IMR-90 (cell line): ENCODE measurements around the gene KRTAP21-1. TPM values are rescaled to one million over a fixed set of nuclear protein-coding genes. Genes with fewer than 3 reads are reported as not detected.

Experiments
- ATAC-seq: fragments of 200-7000 bp; cut with Tn5 transposase; 2 replicates; pipeline ENCODE4 v1.9.1; 2020; ENCODE audit warnings: low read depth, mild to moderate bottlenecking, moderate library complexity
- BruUV-seq: library from RNA; stranded (reverse); fragments of 400-500 nt; replicated peaks from 2 replicates; lab custom pipeline; 2021; lab: Mats Ljungman, UMichigan
- CTCF ChIA-PET: fragments of 300-600 bp; formaldehyde crosslinking; extraction: SDS; loops from one replicate; lab custom pipeline; 2021; ENCODE audit warnings: antibody characterized with exemption; lab: Yijun Ruan, JAX
- POLR2A ChIA-PET: fragments of 300-600 bp; sonication (Branson Sonifier 250); formaldehyde crosslinking; loops from one replicate; lab custom pipeline; 2022; ENCODE audit warnings: antibody characterized with exemption; ENCODE audit not compliant: unreplicated experiment; lab: Charles Lee
- DNase-seq: peaks from one replicate; pipeline ENCODE4 v3.0.0; 2013
- H2AFZ ChIP-seq: replicated peaks from 2 replicates; pipeline ENCODE3; 2013; ENCODE audit warnings: low read length, mild to moderate bottlenecking; ENCODE audit not compliant: poor library complexity
- H2AK5ac ChIP-seq: 2 replicates; pipeline ENCODE4 v1.6.1; 2013; ENCODE audit warnings: low read depth, low read length, inconsistent platforms
- H2AK9ac ChIP-seq: replicated peaks from 2 replicates; pipeline ENCODE3; 2013; ENCODE audit warnings: mild to moderate bottlenecking, low read depth, low read length, moderate library complexity; ENCODE audit not compliant: poor library complexity
- H2BK120ac ChIP-seq: 2 replicates; pipeline ENCODE4 v1.6.1; 2013; ENCODE audit warnings: low read depth, low read length, inconsistent platforms
- H2BK15ac ChIP-seq: 3 replicates; pipeline ENCODE4 v1.6.1; 2013; ENCODE audit warnings: low read depth, low read length, inconsistent platforms
- H2BK20ac ChIP-seq: 2 replicates; pipeline ENCODE4 v1.6.1; 2013; ENCODE audit warnings: low read depth, mild to moderate bottlenecking, inconsistent platforms, low read length, moderate library complexity
- H2BK5ac ChIP-seq: 2 replicates; pipeline ENCODE4 v1.6.1; 2013; ENCODE audit warnings: mild to moderate bottlenecking, low read depth, low read length, inconsistent platforms; ENCODE audit not compliant: poor library complexity, severe bottlenecking
- H3K14ac ChIP-seq: replicated peaks from 2 replicates; pipeline ENCODE4 v1.6.1; 2013; ENCODE audit warnings: low read depth, low read length, inconsistent platforms
- H3K18ac ChIP-seq: 2 replicates; pipeline ENCODE4 v1.6.1; 2013; ENCODE audit warnings: low read depth, low read length, control low read depth
- H3K23ac ChIP-seq: 2 replicates; pipeline ENCODE4 v1.6.1; 2013; ENCODE audit warnings: low read depth, low read length, inconsistent platforms
- H3K27ac ChIP-seq: 2 replicates; pipeline ENCODE4 v1.5.1; 2013; ENCODE audit warnings: mild to moderate bottlenecking, control low read depth, low read length; ENCODE audit not compliant: insufficient read depth
- H3K27me3 ChIP-seq: 2 replicates; pipeline ENCODE4 v1.6.1; 2013; ENCODE audit warnings: low read length; ENCODE audit not compliant: control insufficient read depth, insufficient read depth
- H3K36me3 ChIP-seq: 2 replicates; pipeline ENCODE4 v1.6.1; 2013; ENCODE audit warnings: low read length, mixed read lengths; ENCODE audit not compliant: control insufficient read depth, insufficient read depth
- H3K4ac ChIP-seq: 2 replicates; pipeline ENCODE4 v1.6.1; 2013; ENCODE audit warnings: low read depth, low read length, inconsistent platforms
- H3K4me1 ChIP-seq: 2 replicates; pipeline ENCODE4 v1.6.1; 2013; ENCODE audit warnings: low read length, mixed read lengths; ENCODE audit not compliant: control insufficient read depth, insufficient read depth
- H3K4me2 ChIP-seq: 2 replicates; pipeline ENCODE4 v1.6.1; 2013; ENCODE audit warnings: low read depth, mild to moderate bottlenecking, control low read depth, low read length, moderate library complexity
- H3K4me3 ChIP-seq: 2 replicates; pipeline ENCODE4 v1.5.1; 2013; ENCODE audit warnings: low read depth, mild to moderate bottlenecking, control low read depth, low read length, moderate library complexity; ENCODE audit not compliant: insufficient read depth
- H3K56ac ChIP-seq: 2 replicates; pipeline ENCODE4 v1.6.1; 2013; ENCODE audit warnings: low read length, inconsistent platforms; ENCODE audit not compliant: insufficient read depth; ENCODE audit errors: extremely low read depth
- H3K79me1 ChIP-seq, 2 experiments: 2 replicates each; pipeline ENCODE4 v1.6.1; 2013; ENCODE audit warnings: low read length in 2 of 2, inconsistent platforms in 1 of 2, low read depth in 1 of 2
- H3K9ac ChIP-seq: 2 replicates; pipeline ENCODE4 v1.6.1; 2013; ENCODE audit warnings: low read depth, low read length, control low read depth
- H3K9me1 ChIP-seq: 2 replicates; pipeline ENCODE4 v1.6.1; 2013; ENCODE audit warnings: low read length, inconsistent platforms; ENCODE audit not compliant: insufficient read depth
- H3K9me3 ChIP-seq: 2 replicates; pipeline ENCODE4 v1.6.1; 2013; ENCODE audit warnings: low read length; ENCODE audit not compliant: control insufficient read depth, insufficient read depth
- H4K20me1 ChIP-seq: 2 replicates; pipeline ENCODE4 v1.6.1; 2013; ENCODE audit warnings: low read length, inconsistent platforms; ENCODE audit not compliant: insufficient read depth
- H4K5ac ChIP-seq: 2 replicates; pipeline ENCODE4 v1.6.1; 2013; ENCODE audit warnings: mild to moderate bottlenecking, low read depth, low read length, control low read depth
- H4K8ac ChIP-seq, 2 experiments: 2 replicates each; pipeline ENCODE4 v1.6.1; 2013; ENCODE audit warnings: low read depth in 2 of 2, low read length in 2 of 2, control low read depth in 1 of 2, inconsistent platforms in 1 of 2
- H4K91ac ChIP-seq: 2 replicates; pipeline ENCODE4 v1.6.1; 2013; ENCODE audit warnings: low read depth, low read length, inconsistent platforms; ENCODE audit not compliant: insufficient read depth
- BHLHE40 ChIP-seq: fragments of 150-350 bp; IDR thresholded peaks from 2 replicates; pipeline ENCODE4 v1.6.1; 2016; ENCODE audit warnings: mild to moderate bottlenecking, low read depth, low read length
- CEBPB ChIP-seq: IDR thresholded peaks from 2 replicates; pipeline ENCODE4 v1.6.1; 2012; ENCODE audit warnings: low read depth, low read length, improper control_type of control experiment
- CHD1 ChIP-seq: IDR thresholded peaks from 2 replicates; pipeline ENCODE4 v1.6.1; 2012; ENCODE audit warnings: low read depth, low read length, improper control_type of control experiment
- CTCF ChIP-seq: conservative IDR thresholded peaks from 2 replicates; pipeline ENCODE4 v1.5.1; 2012; ENCODE audit warnings: mild to moderate bottlenecking, low read depth, low read length, improper control_type of control experiment
- ELK1 ChIP-seq: fragments of 150-350 bp; IDR thresholded peaks from 2 replicates; pipeline ENCODE4 v1.6.1; 2016; ENCODE audit warnings: low read depth, mild to moderate bottlenecking, low read length, moderate library complexity, borderline replicate concordance
- FOS ChIP-seq: fragments of 150-350 bp; IDR thresholded peaks from 2 replicates; pipeline ENCODE4 v1.6.1; 2016; ENCODE audit warnings: low read depth, low read length
- MAFK ChIP-seq: IDR thresholded peaks from 2 replicates; pipeline ENCODE4 v1.6.1; 2012; ENCODE audit warnings: low read depth, low read length, improper control_type of control experiment
- MAZ ChIP-seq: IDR thresholded peaks from 2 replicates; pipeline ENCODE4 v1.6.1; 2012; ENCODE audit warnings: low read depth, mild to moderate bottlenecking, low read length, improper control_type of control experiment, moderate library complexity, borderline replicate concordance
- MXI1 ChIP-seq: IDR thresholded peaks from 2 replicates; pipeline ENCODE4 v1.6.1; 2012; ENCODE audit warnings: low read depth, mild to moderate bottlenecking, low read length, moderate library complexity, borderline replicate concordance
- NFE2L2 ChIP-seq: fragments of 150-350 bp; IDR thresholded peaks from 2 replicates; pipeline ENCODE4 v1.6.1; 2016; ENCODE audit warnings: low read depth, mild to moderate bottlenecking, low read length
- POLR2A ChIP-seq: IDR thresholded peaks from 2 replicates; pipeline ENCODE4 v1.6.1; 2012; ENCODE audit warnings: mild to moderate bottlenecking, low read depth, low read length
- RAD21 ChIP-seq: IDR thresholded peaks from 2 replicates; pipeline ENCODE4 v1.6.1; 2012; ENCODE audit warnings: low read length, improper control_type of control experiment
- RCOR1 ChIP-seq: IDR thresholded peaks from 2 replicates; pipeline ENCODE4 v1.6.1; 2012; ENCODE audit warnings: mild to moderate bottlenecking, low read length, improper control_type of control experiment; ENCODE audit not compliant: insufficient replicate concordance
- RFX5 ChIP-seq: IDR thresholded peaks from 2 replicates; pipeline ENCODE4 v1.8.0; 2012; ENCODE audit warnings: low read depth, mild to moderate bottlenecking, low read length, moderate library complexity
- SMC3 ChIP-seq: fragments of 150-350 bp; IDR thresholded peaks from 2 replicates; pipeline ENCODE4 v1.6.1; 2016; ENCODE audit warnings: low read depth, mild to moderate bottlenecking, antibody characterized with exemption, low read length, moderate library complexity
- USF2 ChIP-seq: fragments of 150-350 bp; IDR thresholded peaks from 2 replicates; pipeline ENCODE4 v1.6.1; 2017; ENCODE audit warnings: mild to moderate bottlenecking, antibody characterized with exemption, low read length, low read depth
- WGBS, 2 experiments: methylation state at CpG; one replicate each; pipeline versions ENCODE4 v1.1.5 to v1.1.7; 2013; ENCODE audit warnings: missing lambda C conversion rate in 2 of 2; ENCODE audit not compliant: insufficient read length in 1 of 2; ENCODE audit errors: extremely low coverage in 2 of 2; 5-methylcytosine and 5-hydroxymethylcytosine counted together
- dilution Hi-C: fragments of 300-500 bp; cut with HindIII; formaldehyde crosslinking; loops from one replicate; pipeline ENCODE4 v1.14.3; 2018; ENCODE audit warnings: low sequenced_read_pairs; ENCODE audit not compliant: unreplicated experiment
- in situ Hi-C: fragments of 300-500 bp; cut with MboI; formaldehyde crosslinking; loops from 3 replicates; pipeline ENCODE4 v1.14.3; 2019; ENCODE audit warnings: low sequenced_read_pairs, inconsistent platforms, mixed read lengths
- intact Hi-C: fragments of 100-400 bp; cut with micrococcal nuclease; formaldehyde crosslinking; loops from 2 replicates; pipeline ENCODE4 v1.10.0; 2022
- polyA plus RNA-seq, 3 experiments: library from polyadenylated mRNA; depleted of rRNA; stranded (reverse); fragments of >200 nt; gene quantifications; 2 replicates each; pipeline ENCODE4 v1.2.3, GENCODE V29; 2012; ENCODE audit warnings: low replicate concordance in 1 of 3
- total RNA-seq: library from RNA; depleted of rRNA; stranded (reverse); fragments of >200 nt; gene quantifications from 2 replicates; pipeline ENCODE4 v1.2.3, GENCODE V29; 2012

Gene KRTAP21-1
- total and polyA plus RNA-seq, 2 of the 4 experiments (the other 2 are of a cell fraction): not detected

- Histone ChIP-seq H3K23ac (no peak overlapping the region), H4K8ac (no peak overlapping the region), H3K9ac (no peak overlapping the region), H3K36me3 (no peaks in the 10 kb centered on the region), H4K20me1 (no peaks in the 10 kb centered on the region), H3K4me2 (no peak overlapping the region), H4K5ac (no peak overlapping the region), H3K4me3 (no peak overlapping the region), H3K18ac (no peak overlapping the region), H3K56ac (no peak overlapping the region), H3K27me3 (no peaks in the 10 kb centered on the region), H2BK20ac (no peak overlapping the region), H3K9me3 (0 out of 2 replicates have a peak, but pooled peaks cover 3% of the 10 kb centered on the region), H2BK15ac (no peak overlapping the region), H2BK5ac (no peak overlapping the region), H3K79me1 (no peaks in the 10 kb centered on the region), H2AK9ac (no peak overlapping the region), H3K27ac (no peak overlapping the region), H4K91ac (no peak overlapping the region), H2AK5ac (no peak overlapping the region), H3K4me1 (no peaks in the 10 kb centered on the region), H3K4ac (no peak overlapping the region), H3K9me1 (no peaks in the 10 kb centered on the region), H2AFZ (no peak overlapping the region), H3K14ac (no peak overlapping the region), H2BK120ac (no peak overlapping the region)
- no CpG with 5 or more reads among the region's 3 CpGs for WGBS, 2 experiments
- ATAC-seq: no peak
- in situ Hi-C loops: no loop called here
- TF ChIP-seq MXI1 (no peak), FOS (no peak), CEBPB (no peak), BHLHE40 (no peak), SMC3 (no peak), CTCF (no peak), MAFK (no peak), RAD21 (no peak), MAZ (no peak), USF2 (no peak), POLR2A (no peak), RCOR1 (no peak), CHD1 (no peak), ELK1 (no peak), RFX5 (no peak), NFE2L2 (no peak)
- CTCF ChIA-PET: no interaction called here
- POLR2A ChIA-PET: no interaction called here
- intact Hi-C loops: no loop called here
- no TSS peak for BruUV-seq
- dilution Hi-C loops: no loop called here
- DNase-seq: no peak
Observed at GRCh38 chr21:30714456-30714855, 40.8 kb downstream of the KRTAP21-1 start.
